ENCODE measurements around the gene ZNF516.
"Not testable (repeated sequence)": the region's sequence is repeated elsewhere in the genome, so short reads cannot be mapped to it uniquely, and the experiment has no call there.

ZNF516 gene

GRCh38 chr18:76490670-76491472 lies 4.2 kb downstream of the ZNF516 start:
- no peak for DNase-seq

GRCh38 chr18:76490033-76490432 lies 5.0 kb downstream of the ZNF516 start:
- DNase-seq, result no peak

DNA sequence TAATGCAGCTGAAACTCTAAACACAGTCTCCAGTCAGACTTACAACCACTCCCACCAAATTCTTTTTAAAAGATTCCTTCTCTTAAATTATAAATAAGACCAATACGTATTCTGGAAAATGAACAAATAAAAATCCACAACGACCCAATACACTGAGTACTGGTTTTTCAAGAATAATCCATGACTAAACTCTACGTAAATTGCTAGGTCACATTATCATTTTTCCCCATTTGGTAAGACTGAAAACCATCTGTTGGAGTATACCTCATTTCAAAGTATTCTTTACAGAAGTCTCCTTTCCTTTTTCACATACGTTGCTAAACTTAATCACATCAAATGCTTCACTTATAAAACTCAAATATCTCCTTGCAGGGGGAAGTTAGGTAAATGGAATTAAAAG lies 6.0 kb downstream of the ZNF516 start:
- no peak for DNase-seq

DNA sequence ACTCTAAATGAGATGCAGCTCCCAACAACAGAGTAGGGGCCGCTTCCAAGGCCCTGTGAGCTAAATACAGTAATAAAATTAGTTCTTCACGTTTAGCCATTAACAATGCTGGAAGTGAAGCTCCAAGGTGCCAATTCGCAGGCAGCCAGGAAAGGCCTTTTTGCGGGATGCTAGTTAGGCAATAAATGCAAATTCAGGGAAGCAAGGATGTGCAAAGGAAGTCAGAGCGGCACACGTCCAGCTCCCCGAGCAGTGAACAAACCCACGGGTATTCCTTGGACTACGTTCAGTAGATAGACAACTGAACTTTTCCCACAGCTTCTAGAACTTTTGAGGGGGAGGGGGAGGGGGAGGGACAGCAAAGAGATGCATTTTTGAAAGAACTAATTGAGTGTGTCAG lies 6.9 kb downstream of the ZNF516 start:
- no peak for DNase-seq

GRCh38 chr18:76487782-76488181 lies 7.3 kb downstream of the ZNF516 start:
- no peak for DNase-seq

DNA sequence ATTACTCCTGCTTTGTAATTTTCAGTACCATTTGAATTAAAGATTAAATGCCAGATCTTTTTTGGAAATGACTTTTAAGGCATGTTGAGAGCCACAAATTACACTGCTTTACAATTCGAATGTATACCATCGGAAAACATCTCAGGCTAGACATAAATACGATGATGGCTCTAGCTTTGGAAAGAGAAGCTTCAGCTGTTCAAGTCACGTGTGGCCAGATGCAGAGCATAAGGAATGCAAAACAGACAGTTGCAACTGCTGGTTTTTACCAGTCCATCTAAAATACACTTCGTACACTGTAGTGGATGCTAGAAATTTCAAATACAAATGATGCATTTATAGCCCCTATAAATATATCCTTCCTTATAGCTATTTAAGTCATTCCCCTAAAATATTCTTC lies 8.0 kb downstream of the ZNF516 start:
- DNase-seq, result no peak

DNA sequence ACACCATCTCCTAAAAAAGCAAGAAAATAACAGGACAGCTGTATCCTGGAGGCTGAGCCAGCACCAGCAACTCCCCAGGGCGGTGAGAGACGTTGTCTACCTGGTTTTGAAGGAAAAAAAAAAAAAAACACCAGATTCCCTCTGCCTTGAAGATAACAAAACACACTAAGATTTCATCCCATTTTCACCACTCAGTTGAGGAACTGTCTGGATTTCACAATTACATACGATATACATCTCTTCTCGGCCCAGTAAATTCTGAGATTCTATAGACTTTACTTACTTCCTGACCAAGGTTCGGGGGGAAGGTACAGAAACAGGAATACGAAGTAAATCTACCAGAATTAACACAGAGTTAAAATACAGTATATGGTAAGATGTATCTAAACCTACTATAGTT lies 8.5 kb downstream of the ZNF516 start:
- peak; percentile 40 for DNase-seq

DNA sequence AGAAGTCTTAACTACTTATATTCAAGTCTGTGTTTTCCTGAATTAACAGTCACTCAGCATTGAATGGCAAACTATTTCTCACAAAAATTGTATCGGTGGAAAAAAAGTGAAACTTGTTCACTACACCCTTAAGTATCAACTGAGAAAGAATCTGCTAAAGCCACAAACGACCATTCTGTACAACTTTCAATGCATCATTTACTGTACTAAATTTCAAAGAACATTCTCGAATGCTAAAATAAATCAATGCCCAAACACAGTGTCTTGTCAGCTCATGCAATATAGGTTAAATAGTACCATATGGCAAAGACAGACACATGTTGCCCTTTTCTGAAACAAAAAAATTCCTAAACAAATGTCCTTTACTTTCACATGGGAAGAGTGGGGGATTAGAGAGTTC lies 9.0 kb downstream of the ZNF516 start:
- no peak for DNase-seq

- no peak for DNase-seq
Observed at GRCh38 chr18:76484749-76485387, 10.2 kb downstream of the ZNF516 start.

DNA sequence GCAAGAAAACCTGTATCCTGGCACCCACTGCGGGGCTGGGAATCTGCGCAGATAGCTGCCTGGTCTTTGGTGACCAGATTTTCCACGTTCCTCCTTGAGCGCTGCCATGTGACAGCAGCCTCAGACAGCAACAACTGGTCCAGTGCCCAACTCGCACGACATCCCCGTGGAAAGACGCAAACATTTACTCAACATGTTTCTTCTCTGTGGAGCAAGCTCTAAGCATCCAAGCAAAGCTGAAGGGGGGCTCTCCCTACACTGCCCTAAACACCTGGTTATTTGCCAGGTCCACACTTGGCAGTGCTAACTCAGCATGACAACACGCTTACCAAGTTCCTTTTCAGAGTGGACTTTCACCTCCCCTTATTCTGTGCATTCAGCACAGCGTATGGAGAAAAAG lies 11.3 kb downstream of the ZNF516 start:
- DNase-seq, result no peak

DNA sequence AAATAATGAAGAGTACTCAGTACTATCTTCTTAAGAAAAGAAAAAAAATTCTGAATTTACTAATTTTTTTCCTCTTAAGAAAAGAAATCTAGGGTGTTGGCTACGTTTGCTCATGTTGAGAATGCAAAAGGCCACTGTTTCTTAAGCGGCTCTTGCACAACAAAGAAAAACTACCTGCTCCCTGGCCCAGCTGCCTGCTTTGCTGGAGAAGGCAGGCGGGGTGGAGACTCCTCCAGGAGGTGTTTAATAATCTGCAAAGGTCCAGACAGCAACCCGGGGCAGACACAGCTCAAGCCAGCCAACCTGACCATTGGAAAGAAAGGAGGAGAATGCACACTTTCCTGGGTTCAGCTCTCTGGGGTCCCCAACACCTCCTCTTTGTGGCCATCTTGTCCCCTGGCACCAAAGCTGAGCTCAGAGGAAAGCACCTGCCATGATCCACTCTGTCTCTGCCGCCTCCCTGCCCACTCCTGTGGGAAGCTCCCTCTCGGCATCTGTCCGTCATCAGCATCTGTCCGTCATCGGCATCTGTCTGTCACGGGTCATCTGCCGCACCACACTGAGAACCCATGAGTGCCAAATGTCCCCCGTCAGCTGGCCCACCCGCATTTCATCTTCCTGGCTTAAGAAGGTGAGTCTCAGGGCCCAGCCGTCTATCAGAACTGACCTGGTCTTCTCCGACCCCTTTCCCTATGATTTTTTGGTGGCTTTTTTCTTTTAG lies 11.9 kb downstream of the ZNF516 start:
- DNase-seq, result no peak

DNA sequence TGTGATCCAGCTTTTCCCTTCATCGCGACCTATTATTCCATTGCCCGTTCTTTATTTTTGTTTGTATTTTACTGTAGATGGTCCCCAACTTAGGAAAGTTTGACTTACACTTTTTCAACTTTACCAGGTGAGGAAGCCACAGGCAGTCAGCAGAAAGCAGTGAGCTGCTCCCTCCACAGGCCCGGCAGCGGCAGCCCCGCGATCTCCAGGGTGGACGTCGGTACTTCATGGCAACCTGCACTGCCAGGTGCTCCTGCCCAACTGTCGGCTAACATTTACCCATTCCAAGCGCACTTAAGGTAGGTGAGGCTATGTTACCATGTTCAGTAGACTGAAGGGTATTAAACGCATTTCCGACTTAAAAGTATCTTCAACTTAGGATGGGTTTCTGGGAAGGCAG lies 12.8 kb downstream of the ZNF516 start:
- no peak for DNase-seq

DNA sequence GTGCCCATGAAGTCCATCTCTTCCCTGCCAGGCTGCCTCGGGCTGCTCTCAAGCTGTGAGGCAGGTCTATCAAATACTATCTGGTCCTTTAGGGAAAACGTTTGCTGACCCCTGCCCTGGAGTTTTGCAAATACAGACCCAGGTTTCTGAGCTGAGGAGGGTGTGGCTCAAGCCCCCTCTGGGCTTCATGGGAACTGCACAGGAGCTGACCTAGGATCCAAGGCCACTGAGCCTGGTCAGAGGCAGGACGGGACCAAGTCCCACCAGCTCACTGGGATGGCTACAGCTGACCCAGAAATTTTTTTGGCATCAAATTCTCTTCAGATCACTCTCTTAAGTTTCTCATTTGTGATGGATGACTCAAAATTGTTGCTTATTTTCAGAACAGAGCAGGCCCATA lies 14.1 kb downstream of the ZNF516 start:
- no peak for DNase-seq

DNA sequence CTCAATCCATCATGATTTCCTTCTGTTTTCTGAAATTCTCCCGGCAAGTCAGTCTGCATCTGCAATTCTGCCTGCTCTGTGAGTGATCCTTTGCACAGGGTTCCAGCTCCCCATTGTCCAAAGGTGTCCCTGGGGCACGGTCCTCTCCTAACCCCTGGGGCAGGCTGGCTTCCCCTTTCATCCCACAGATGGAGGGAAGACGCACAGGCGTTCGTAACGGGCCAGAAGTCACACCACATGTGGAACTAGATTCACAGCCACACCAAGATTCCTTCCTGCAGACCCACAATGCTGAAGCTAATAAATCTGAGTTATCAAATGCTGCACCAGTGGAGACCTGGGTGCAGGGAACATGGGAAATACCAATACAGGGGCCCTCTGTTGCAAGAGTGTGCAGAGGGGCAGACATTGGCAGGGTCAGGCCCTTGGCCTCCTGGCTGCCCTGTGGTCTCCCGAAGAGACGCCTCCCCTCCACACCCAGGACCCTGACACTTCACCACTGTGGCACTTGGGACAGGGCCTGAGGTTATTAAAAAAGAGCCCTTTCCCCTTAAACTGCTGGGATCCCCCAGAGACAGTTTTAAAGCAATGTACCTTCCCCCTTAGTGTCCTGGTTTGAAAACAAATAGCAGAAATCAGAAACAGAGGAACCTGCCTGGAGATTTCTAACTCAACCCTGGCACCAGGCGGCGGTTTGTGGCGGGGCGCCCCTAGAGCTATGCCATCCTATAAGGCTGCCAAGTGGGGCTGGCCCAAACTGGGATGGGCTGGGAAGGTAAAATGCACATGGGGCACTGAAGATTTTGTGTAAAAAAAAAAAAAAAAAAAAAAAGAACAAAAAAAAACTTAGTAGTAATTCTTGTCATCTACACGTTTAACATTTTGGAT lies 15.4 kb downstream of the ZNF516 start:
- peak; percentile 45 for DNase-seq

DNA sequence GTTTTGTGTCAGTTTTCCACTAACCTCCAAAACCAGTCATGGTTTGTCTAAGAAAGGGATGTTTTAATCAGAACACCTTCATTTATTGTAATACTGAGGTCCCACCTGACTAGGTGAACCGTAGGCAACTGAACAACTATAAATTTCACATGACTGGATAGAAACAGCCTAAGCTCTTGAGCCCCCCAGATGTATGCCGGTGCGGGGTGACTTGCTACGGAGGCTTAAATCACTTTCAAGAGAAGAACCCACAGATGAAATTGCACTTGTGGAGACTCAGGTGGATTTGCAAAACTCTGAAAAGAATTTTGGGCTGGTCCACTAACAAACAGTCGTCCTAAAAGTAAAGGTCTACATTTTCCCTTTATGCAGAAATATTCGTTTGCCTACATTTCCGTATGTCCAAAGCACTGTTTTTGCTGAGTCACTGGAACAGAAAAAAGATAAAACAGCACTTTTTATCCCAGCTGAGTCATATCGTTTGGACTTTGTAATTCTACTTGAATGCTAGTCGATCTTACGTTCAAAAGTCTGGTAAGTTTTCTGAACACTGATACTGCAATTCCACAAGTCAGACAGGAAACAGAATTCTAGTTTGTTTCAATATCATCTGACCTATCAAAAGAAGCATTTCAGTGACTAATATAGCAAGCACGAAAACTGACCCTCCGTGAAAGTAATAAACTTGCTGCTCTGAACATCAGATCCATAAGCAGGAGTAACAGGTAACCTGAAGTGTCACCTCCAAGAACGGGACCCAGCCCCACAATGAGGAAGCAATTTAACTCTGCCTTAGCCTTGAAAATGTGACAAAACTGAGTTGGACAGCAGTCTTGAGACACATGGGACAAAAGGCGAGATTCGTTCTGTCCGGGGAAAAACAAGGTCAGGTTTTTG lies 18.1 kb downstream of the ZNF516 start:
- DNase-seq, result peak; percentile 46

DNA sequence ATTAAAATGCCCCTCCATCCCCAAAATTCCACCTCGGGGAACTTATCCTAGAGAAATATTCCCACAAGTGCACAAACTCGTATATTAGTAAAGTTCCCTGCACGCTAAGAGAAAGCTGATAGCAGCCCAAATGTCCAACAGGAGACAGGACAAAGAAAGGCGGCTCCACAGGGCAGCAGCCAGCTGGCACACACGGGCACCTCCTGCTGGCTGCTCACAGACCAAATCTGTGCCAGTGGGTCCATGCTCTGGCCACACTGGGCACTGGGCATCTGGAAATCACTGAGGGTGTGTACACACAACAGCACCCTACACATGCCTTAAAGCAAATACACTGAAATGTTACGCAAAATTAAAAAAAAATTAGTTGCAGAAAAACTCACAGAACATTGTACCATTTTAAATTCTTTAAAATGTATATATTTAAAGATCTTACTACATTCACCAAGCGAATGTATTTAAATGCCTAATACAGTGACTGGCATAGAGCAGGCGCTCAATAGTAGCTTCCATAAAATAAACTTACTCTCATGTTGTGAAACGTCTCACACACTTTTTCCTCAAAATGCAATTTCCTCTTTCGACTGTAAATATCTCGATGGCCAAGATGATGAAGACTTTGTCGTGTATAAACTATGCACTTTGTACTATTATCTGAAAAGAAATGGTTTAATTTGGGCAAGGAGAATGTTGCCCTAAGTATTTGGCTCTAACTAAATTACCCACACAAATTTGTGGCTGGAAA lies 19.4 kb downstream of the ZNF516 start:
- DNase-seq, result peak; percentile 66

- no peak for DNase-seq
Observed at GRCh38 chr18:76474824-76475223, 20.2 kb downstream of the ZNF516 start.

DNA sequence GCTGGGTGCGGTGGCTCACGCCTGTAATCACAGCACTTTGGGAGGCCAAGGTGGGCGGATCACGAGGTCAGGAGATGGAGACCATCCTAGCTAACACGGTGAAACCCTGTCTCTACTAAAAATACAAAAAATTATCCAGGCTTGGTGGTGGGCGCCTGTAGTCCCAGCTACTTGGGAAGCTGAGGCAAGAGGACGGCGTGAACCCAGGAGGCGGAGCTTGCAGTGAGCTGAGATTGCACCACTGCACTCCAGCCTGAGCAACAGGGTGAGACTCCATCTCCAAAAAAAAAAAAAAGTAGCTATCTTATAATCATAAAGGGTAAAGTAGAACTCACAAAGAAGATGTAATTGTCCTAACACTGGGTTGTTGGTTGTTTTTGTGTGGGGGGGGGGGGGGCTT lies 21.5 kb downstream of the ZNF516 start:
- DNase-seq, result not testable (repeated sequence)

DNA sequence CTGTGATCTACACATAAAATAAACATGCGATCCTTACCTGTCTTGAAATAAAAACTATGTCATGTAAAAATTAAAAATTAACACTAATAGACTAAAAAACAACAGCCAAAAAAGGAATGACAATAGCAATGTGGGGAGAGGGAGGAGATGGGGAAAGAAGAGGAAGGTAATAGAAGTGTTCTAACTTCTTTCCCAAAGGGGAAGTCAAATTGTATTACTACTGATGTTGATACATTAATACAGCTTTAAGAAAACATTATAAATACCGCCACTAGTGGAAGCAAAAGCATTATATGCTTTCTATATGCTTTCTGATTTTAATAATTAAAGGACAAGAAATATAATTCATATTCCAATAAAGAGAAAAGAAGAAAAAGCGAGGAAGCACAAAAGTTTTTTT lies 22.2 kb downstream of the ZNF516 start:
- DNase-seq, result peak; percentile 42

- no peak for DNase-seq
Observed at GRCh38 chr18:76471593-76471992, 23.4 kb downstream of the ZNF516 start.

Data from GF-D8 (cell line).